GM18526 (cell line): ENCODE results near the gene HS6ST1.

ENCODE experiments used
- POLR2A ChIP-seq: IDR thresholded peaks from 3 replicates; pipeline ENCODE4 v1.6.1; 2011; ENCODE audit not compliant: insufficient read length; ENCODE audit errors: extremely low read depth

The HS6ST1 gene

DNA sequence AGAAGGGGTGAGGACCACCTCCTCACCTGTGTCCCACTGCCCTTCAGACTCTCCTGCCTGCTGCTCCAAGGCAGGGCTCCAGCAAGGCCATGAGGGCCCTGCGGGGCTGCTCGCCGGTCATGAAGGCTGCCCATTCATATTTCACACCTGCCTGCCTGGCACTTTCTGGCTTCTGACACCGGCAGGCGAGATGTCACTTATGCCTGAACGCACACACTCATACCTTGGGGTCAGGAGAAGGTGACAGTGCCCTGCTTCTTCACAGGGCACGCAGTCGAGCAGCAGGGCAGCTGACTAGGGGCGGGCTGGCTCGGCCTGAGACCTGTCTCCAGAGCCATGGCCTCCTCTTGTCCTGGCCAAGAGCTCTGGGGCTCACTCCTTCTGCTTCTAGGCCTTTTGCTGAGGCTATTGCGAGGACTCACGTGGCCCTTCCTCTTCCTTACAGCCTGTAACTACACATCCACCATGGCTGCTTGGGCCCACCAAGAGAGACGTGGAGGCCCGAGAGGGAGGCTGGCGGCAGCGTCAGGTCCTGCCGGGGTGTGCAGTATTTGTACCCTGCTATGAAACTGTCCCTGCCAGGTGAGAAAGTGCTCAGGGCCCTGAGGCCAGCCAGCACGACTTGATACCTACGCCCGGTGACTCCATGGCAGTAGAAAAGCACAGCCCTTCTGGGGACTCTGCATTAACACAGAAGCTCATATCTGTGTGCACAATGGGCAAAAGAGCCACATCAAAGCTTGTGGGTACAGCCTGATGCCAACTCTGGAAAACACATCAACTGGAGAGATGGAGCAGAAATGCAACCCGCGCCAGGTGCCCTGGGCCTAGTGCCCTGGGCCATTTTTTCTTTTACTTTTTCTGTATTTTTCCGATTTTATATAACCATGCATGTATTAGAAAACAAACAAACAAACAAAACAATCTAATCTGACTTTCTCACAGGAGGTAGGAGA lies 30.6 kb downstream of the HS6ST1 start:
- TF ChIP-seq POLR2A = no peak

DNA sequence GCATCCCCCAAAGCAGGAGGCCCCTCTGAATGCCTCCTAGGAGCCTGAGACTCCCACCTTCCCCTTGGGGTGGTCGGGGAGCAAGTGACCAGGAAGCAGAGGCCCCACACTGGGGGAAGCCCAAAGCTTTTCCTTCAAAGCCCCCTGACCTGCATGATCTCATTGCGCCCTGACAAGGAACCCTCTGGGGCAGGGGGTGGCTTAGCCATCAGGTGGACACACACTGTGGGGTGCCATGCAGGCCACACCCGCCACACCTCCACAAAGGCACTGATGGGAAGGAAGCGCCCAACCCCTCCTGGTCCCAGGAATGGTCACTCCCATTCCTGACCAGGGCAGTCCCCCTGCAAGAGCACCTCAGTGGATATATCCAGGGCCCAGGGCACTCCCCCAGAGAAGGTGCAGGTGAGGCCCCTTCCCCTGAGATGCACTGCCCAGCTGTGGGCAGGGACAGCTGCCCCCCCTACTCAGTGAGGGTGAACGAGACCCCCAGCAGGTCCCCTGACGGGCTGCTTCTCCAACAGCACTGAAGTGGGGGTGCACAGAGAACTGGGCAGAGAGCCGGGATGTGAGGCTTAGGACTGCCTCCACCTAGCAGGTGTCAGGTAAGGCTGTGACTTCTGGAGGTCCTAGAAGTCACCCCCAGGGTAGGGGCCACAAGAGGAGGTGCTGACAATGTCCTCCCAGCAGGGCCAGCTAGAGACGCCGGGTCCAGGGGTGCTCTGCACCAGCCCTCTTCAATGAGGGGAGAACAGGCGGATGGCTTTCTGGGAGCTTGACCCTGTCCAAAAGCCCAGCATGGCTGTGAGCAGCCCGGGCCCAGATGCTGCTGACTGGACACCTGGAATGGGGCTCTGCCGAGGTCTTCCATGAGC lies 31.5 kb downstream of the HS6ST1 start:
- TF ChIP-seq POLR2A = no peak

DNA sequence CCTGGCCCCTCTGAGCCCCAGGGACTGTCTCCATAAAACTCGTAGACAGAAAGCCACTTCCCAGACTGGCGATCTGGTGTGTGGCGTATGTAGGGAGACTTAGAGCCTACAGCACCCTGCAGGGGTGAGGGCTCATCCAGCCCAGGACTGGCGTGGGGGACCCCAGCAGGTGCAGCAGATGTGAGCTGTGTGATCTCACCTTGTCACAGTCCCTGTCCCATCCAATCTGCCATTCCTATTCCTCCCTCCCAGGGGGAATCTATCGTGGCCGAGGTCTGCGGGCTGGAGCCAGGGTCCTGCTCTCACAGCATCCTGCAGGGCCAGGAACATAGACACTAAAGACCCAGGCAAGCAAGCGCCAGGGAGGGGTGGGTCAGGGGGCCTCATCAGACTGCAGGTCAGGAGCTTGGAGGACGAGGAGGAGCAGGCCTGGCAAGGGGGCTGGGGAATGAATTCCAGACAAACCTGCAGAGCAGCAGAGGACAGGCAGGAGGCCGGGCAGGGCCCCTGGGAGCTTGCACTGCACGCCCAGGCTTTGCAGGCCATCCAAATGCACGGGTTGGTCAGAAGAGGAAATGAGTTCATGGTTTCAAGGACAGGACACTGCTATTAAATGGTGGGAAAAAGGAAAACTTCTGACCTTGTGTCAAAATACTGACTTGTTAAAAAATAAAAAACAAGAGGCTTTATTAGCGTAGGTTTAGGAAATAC lies 32.5 kb downstream of the HS6ST1 start:
- TF ChIP-seq POLR2A = no peak

DNA sequence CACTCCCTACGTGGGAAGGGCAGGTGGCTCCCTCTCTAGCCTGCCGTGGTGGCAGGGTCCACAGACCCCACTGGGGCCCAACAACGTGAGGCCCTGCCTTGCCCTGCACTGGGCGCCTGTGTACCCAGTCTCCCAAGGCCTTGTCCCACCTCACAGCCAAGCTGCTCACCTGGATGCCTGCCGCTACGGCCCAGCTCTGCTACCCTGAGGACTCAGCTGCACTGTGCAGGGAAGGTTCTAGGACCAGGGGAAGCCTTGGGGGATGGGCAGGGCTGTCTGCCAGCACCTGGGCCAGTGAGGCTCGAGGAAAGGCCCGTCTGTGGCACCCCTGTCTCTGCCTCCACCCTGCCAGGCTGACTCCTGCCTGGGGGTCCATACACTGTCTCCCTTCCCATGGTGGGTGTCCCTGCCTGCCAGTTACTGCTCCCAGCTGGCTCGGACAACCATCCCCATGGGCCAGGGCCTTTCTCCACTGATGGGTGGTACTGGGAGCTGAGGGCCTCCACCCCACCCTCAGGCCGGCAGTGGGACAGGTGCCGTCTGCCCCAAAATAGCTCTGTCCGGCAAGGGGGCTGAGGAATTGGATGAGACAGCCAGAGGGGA lies 33.2 kb downstream of the HS6ST1 start:
- no peak for TF ChIP-seq POLR2A

- no peak for TF ChIP-seq POLR2A
Measured at GRCh38 chr2:128284841-128285240, 33.8 kb downstream of the HS6ST1 start.

DNA sequence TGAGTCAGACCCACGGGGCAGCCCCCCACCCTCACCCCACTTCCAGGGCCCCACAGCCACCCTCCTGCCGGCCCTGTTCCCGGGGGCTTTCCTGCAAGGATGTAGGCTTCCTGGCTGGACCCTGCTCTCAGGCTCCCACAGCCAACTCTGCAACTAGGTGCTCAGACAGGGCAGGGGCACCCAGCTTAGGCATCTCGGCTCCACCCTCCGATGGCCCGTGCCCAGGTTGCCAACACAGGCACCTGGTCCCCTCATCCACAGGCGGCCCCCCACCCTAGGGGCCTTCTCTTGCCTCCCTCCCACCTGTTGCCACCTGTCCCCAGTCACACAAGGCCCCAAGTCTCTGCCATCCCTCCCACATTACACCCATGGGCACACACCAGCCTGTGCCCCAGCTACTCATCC lies 34.6 kb downstream of the HS6ST1 start:
- no peak for TF ChIP-seq POLR2A

- no peak for TF ChIP-seq POLR2A
Measured at GRCh38 chr2:128282976-128283810, 35.5 kb downstream of the HS6ST1 start.

DNA sequence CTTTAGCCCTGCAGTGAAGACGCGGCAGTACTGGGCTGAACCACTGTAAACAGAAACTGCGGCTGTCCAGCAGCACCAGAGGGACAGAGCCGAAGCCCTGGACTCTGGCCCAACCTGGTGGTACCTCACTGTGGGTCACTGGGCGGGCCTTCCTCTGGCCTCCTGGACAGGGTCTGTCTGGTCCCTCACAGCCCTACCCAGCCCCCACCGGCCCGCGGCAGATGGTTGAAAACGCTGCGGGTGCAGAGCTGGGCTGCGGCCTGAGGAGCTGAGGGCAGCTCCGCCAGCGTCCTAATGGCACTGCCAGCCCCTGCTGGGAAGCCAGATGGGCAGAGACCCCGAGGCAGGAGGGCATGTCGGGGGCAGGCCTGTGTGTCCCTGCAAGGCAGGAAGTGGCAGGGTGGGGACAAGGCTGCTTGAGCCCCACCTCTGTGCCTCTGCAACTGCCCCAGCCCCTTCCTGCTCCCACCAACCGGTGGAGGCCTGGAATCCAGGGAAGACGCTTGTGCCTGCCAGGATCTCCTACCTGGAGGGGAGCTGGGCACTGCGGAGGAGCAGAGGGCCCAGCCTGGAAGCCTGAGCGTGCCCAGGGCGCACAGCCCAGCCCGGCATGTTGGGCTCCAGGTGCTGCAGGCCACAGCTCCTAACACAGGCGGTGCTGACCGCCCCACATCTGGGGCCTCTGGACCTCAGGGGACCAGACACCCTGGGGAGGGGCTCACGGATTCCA lies 36.3 kb downstream of the HS6ST1 start:
- no peak for TF ChIP-seq POLR2A

GRCh38 chr2:128281852-128282245 lies 36.8 kb downstream of the HS6ST1 start:
- no peak for TF ChIP-seq POLR2A

GRCh38 chr2:128280901-128281321 lies 37.8 kb downstream of the HS6ST1 start:
- TF ChIP-seq POLR2A = no peak

- TF ChIP-seq POLR2A = no peak
Measured at GRCh38 chr2:128280158-128280871, 38.4 kb downstream of the HS6ST1 start.

DNA sequence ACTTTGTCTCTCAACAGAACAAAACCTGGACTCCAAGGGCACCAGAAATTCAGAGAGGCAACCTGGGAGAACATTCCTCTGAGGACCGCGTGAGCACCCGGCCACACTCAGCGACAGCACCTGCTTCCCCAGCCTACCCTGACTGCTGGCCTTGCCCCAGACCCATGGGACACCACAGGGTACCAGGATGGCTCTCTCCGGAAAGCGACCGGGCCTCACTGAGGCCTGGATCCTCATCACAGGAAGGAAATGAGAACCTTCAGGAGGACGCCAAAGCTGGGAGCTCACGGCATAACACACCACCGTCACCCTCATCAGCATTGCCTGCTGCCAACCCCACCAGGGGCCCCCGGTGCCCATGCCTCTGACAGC lies 38.9 kb downstream of the HS6ST1 start:
- no peak for TF ChIP-seq POLR2A

DNA sequence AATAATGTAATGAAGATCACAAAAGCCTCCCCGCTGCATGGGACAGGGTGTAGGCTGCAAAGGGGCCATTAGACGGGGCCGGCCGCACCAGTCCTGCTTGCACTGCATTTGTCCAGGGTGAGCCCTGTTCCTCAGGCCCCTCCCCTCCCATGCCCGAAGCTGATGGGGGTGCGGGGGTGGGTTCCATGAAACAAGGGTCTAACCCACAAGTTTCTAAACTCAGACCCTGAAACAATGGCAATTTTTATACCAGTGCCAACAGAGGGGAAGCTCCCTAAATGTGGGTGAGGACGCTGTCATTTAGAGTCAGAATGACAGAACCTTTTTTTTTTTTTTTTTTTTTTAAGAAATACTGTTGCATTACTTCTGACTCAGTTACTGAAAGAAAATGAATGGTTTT lies 39.7 kb downstream of the HS6ST1 start:
- TF ChIP-seq POLR2A = no peak
